NCI-H1694 treated with DMSO at 0.1 percent for 48 hours (cell line): ENCODE data around the gene LY6G5C.

Source experiments
- DNase-seq: peaks from one replicate; lab custom pipeline; 2025; lab: John Stamatoyannopoulos, UW

Gene LY6G5C

GRCh38 chr6:31639449-31639861 lies 41.4 kb downstream of the LY6G5C start:
- no peak for DNase-seq

GRCh38 chr6:31639043-31639442 lies 41.8 kb downstream of the LY6G5C start:
- DNase-seq = no peak

GRCh38 chr6:31636698-31637596 lies 43.9 kb downstream of the LY6G5C start:
- no peak for DNase-seq

GRCh38 chr6:31634969-31635575 lies 45.8 kb downstream of the LY6G5C start:
- DNase-seq = no peak

- no peak for DNase-seq
Observed at GRCh38 chr6:31634131-31634530, 46.7 kb downstream of the LY6G5C start.

GRCh38 chr6:31633447-31633846 lies 47.4 kb downstream of the LY6G5C start:
- no peak for DNase-seq

GRCh38 chr6:31632279-31632946 lies 48.5 kb downstream of the LY6G5C start:
- DNase-seq = no peak

GRCh38 chr6:31631681-31632278 lies 49.1 kb downstream of the LY6G5C start:
- DNase-seq = no peak

GRCh38 chr6:31631209-31631608 lies 49.7 kb downstream of the LY6G5C start:
- DNase-seq = no peak

GRCh38 chr6:31630177-31630934 lies 50.5 kb downstream of the LY6G5C start:
- no peak for DNase-seq

- no peak for DNase-seq
Observed at GRCh38 chr6:31629014-31629413, 51.9 kb downstream of the LY6G5C start.

- no peak for DNase-seq
Observed at GRCh38 chr6:31627690-31628287, 53.1 kb downstream of the LY6G5C start.

GRCh38 chr6:31626952-31627351 lies 53.9 kb downstream of the LY6G5C start:
- DNase-seq = no peak
